ENCODE results near the gene FAM78B. TPM values are rescaled to one million over a fixed set of nuclear protein-coding genes. Genes with fewer than 3 reads are reported as not detected.

FAM78B gene
- total and polyA plus RNA-seq, 10 of the 15 experiments (the other 5 are each of a cell fraction or from before 2014, with no cell fraction given): 0.10 to 4.9 (median 1.6) TPM

DNA sequence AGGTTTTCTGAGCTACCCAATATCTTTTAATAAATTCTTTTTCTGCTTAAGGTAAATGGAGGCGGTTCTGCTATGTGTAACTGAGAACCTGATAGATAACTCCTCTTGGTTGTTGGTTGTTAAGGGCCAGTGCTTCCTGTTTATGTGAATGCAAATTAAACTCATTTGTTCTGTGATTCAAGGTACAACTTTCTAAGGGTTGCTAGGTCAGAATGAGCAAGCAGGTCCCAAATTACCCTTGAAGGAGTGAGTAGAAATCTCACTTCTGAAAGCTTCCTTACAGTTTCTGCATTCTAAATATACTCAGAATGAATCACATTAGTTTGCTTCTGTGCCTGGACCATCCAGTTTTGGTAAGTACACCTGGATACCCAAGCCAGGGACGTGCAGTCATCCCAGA lies 15.5 kb upstream of the FAM78B start:
- ChIA-PET RAD21 (ENCODE audit: unreplicated experiment) (interaction anchor here (0.7 to 4.8 kb wide), 3 partner anchors 9 to 15 kb away, joined by 3 to 32 read pairs (median 3); partner anchors contain the start of gene FAM78B), CTCF (interaction anchor here (1.0 to 3.0 kb wide), 4 partner anchors 12 to 254 kb away, joined by 3 to 13 read pairs (median 4); no protein-coding TSS in a partner anchor), SMC1A (ENCODE audit: uncharacterized antibody, unreplicated experiment) (interaction anchor here (0.9 to 3.1 kb wide), 5 partner anchors 9 to 21 kb away, joined by 3 to 22 read pairs (median 3); no protein-coding TSS in a partner anchor), POLR2A (interaction anchor here (3.0 kb wide), 1 partner anchor 12 kb away, joined by 10 read pairs; no protein-coding TSS in a partner anchor)
- Histone ChIP-seq H3K4me3 (no peak overlapping the region), H4K20me1 (ENCODE audit: control insufficient read depth, insufficient read depth) (no peaks in the 10 kb centered on the region), H3K27me3 (replicated peaks in 1 of 2; ENCODE audit: control insufficient read depth in 2 of 2, insufficient read depth in 2 of 2, low read length in 1 of 2) (no peaks in the 10 kb centered on the region), H3K4me2 (ENCODE audit: control insufficient read depth, insufficient read depth) (no peak overlapping the region), H3K9me3 (replicated peaks; ENCODE audit: control insufficient read depth, insufficient read depth, low read length) (no peaks in the 10 kb centered on the region), H2AFZ (ENCODE audit: control insufficient read depth, low read depth, low read length) (no peak overlapping the region), H3K79me2 (ENCODE audit: control insufficient read depth, insufficient read depth, low read length) (no peaks in the 10 kb centered on the region), H3K9ac (ENCODE audit: control insufficient read depth, insufficient read depth, low read length) (no peak overlapping the region), H3K27ac (ENCODE audit: control insufficient read depth, insufficient read depth) (no peak overlapping the region), H3K4me1 (ENCODE audit: control insufficient read depth, insufficient read depth, low read length) (no peaks in the 10 kb centered on the region), H3K36me3 (ENCODE audit: control insufficient read depth in 2 of 2, insufficient read depth in 2 of 2, low read length in 1 of 2) (no peaks in the 10 kb centered on the region)
- no peak for TF ChIP-seq TBL1XR1 (IDR thresholded peaks at IDR 0.05; ENCODE audit: low read depth, low read length)
- in situ Hi-C loops (cut with MboI): no loop called here
- 10% methylated on average over 2 of the region's 2 CpGs for WGBS (ENCODE audit: insufficient coverage, insufficient replicate concordance, low lambda C conversion rate, missing lambda C conversion rate)
- intact Hi-C loops (cut with micrococcal nuclease; ENCODE audit: unreplicated experiment): no loop called here
- DNase-seq (ENCODE audit: low read depth, low spot score) (no peak), FAIRE-seq (no peak), ATAC-seq (peak; percentile 67)
- no TSS peak for BruUV-seq (replicated peaks)

DNA sequence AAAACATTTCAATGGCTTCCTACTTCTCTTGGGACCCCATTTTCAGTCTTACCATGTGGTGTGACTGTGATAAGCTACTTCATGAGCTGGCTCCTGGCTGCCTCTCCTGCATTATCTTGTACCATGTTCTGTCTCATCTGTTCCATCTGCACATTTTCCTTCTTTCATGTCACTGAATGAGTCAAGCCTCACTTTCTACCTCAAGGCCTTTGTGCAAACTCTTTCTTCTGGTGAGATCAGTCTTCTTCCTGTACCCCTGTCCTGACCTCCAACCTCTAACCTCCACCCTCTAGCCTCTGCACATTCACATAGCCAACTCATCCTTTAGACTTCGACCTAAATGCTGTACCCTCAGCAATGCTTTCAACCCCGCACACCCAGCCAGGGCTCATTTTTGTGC lies 9.6 kb upstream of the FAM78B start:
- ChIA-PET POLR2A (no interaction called here), SMC1A (ENCODE audit: uncharacterized antibody, unreplicated experiment) (no interaction called here), CTCF (no interaction called here), RAD21 (ENCODE audit: unreplicated experiment) (no interaction called here)
- in situ Hi-C loops (cut with MboI) (no loop called here), intact Hi-C loops (cut with micrococcal nuclease; ENCODE audit: unreplicated experiment) (no loop called here)
- Histone ChIP-seq H3K4me2 (ENCODE audit: control insufficient read depth, insufficient read depth) (no peak overlapping the region), H3K27me3 (replicated peaks in 1 of 2; ENCODE audit: control insufficient read depth in 2 of 2, insufficient read depth in 2 of 2, low read length in 1 of 2) (no peaks in the 10 kb centered on the region), H2AFZ (ENCODE audit: control insufficient read depth, low read depth, low read length) (no peak overlapping the region), H3K36me3 (ENCODE audit: control insufficient read depth in 2 of 2, insufficient read depth in 2 of 2, low read length in 1 of 2) (no peaks in the 10 kb centered on the region), H3K79me2 (ENCODE audit: control insufficient read depth, insufficient read depth, low read length) (no peaks in the 10 kb centered on the region), H3K9ac (ENCODE audit: control insufficient read depth, insufficient read depth, low read length) (no peak overlapping the region), H3K4me1 (ENCODE audit: control insufficient read depth, insufficient read depth, low read length) (peaks cover 7% of the 10 kb centered on the region), H3K4me3 (no peak overlapping the region), H4K20me1 (ENCODE audit: control insufficient read depth, insufficient read depth) (no peaks in the 10 kb centered on the region), H3K9me3 (replicated peaks; ENCODE audit: control insufficient read depth, insufficient read depth, low read length) (no peaks in the 10 kb centered on the region), H3K27ac (ENCODE audit: control insufficient read depth, insufficient read depth) (no peak overlapping the region)
- FAIRE-seq: no peak
- no TSS peak for BruUV-seq (replicated peaks)
- TF ChIP-seq JUNB (IDR thresholded peaks at IDR 0.05): peak; percentile 8; the same call in 1 of the 2 replicates
- TF ChIP-seq, protein P1, sequence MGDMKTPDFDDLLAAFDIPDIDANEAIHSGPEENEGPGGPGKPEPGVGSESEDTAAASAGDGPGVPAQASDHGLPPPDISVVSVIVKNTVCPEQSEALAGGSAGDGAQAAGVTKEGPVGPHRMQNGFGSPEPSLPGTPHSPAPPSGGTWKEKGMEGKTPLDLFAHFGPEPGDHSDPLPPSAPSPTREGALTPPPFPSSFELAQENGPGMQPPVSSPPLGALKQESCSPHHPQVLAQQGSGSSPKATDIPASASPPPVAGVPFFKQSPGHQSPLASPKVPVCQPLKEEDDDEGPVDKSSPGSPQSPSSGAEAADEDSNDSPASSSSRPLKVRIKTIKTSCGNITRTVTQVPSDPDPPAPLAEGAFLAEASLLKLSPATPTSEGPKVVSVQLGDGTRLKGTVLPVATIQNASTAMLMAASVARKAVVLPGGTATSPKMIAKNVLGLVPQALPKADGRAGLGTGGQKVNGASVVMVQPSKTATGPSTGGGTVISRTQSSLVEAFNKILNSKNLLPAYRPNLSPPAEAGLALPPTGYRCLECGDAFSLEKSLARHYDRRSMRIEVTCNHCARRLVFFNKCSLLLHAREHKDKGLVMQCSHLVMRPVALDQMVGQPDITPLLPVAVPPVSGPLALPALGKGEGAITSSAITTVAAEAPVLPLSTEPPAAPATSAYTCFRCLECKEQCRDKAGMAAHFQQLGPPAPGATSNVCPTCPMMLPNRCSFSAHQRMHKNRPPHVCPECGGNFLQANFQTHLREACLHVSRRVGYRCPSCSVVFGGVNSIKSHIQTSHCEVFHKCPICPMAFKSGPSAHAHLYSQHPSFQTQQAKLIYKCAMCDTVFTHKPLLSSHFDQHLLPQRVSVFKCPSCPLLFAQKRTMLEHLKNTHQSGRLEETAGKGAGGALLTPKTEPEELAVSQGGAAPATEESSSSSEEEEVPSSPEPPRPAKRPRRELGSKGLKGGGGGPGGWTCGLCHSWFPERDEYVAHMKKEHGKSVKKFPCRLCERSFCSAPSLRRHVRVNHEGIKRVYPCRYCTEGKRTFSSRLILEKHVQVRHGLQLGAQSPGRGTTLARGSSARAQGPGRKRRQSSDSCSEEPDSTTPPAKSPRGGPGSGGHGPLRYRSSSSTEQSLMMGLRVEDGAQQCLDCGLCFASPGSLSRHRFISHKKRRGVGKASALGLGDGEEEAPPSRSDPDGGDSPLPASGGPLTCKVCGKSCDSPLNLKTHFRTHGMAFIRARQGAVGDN (IDR thresholded peaks at IDR 0.05): no peak
- TF ChIP-seq FOS (IDR thresholded peaks at IDR 0.05; ENCODE audit: borderline replicate concordance, extremely low read depth, insufficient read length): no peak
- TF ChIP-seq NR2C1 (IDR thresholded peaks at IDR 0.05): peak; percentile 59
- peak; percentile 29; the same call in 1 of the 3 replicates for ATAC-seq
- no peak for DNase-seq (ENCODE audit: low read depth, low spot score)
- 68% methylated on average over 2 of the region's 2 CpGs for WGBS (ENCODE audit: insufficient coverage, insufficient replicate concordance, low lambda C conversion rate, missing lambda C conversion rate)

Measured in GM12878 (cell line).